Psoas muscle (tissue), 8 donors: ENCODE data around the gene NDUFB5. TPM values are rescaled to one million over a fixed set of nuclear protein-coding genes. Genes with fewer than 3 reads are reported as not detected.

Source experiments
- ATAC-seq, 4 donors: fragments of 200-7000 bp; cut with Tn5 transposase; one replicate each; pipeline ENCODE4 v1.9.1; 2020; ENCODE audit warnings: moderate library complexity in 3 of 4, mild to moderate bottlenecking in 2 of 4
- DNase-seq, 2 donors: peaks; one replicate each; pipeline ENCODE4 v3.0.0-alpha.2; 2020
- H3K27ac ChIP-seq: fragments of 200-600 bp; one replicate; pipeline ENCODE4 v1.8.0; 2022
- H3K27me3 ChIP-seq, 3 donors: fragments of 200-600 bp in 1 of 3; one replicate each; pipeline versions ENCODE4 v1.6.1 to v1.8.0; 2013 to 2022; ENCODE audit warnings: low read length in 2 of 3, mild to moderate bottlenecking in 2 of 3, moderate library complexity in 1 of 3; ENCODE audit not compliant: insufficient read depth in 3 of 3
- H3K36me3 ChIP-seq, 2 donors: fragments of 200-600 bp in 1 of 2; one replicate each; pipeline versions ENCODE4 v1.6.1 to v1.8.0; 2013 to 2022; ENCODE audit warnings: low read depth in 1 of 2, mild to moderate bottlenecking in 1 of 2, moderate library complexity in 1 of 2; ENCODE audit not compliant: insufficient read depth in 1 of 2
- H3K4me1 ChIP-seq: fragments of 200-600 bp; one replicate; pipeline ENCODE4 v1.8.0; 2022
- H3K4me3 ChIP-seq: fragments of 200-600 bp; one replicate; pipeline ENCODE4 v1.8.0; 2022; ENCODE audit warnings: mild to moderate bottlenecking
- H3K9me3 ChIP-seq: fragments of 200-600 bp; one replicate; pipeline ENCODE4 v1.8.0; 2022
- CTCF ChIP-seq: fragments of 200-600 bp; IDR thresholded peaks from one replicate; pipeline ENCODE4 v1.8.0; 2022; ENCODE audit warnings: antibody characterized with exemption
- WGBS, 3 donors: extraction: QIAGEN DNeasy Blood & Tissue Kit; methylation state at CpG; one replicate each; pipeline versions ENCODE4 v1.1.6 to v1.1.7; 2013; 5-methylcytosine and 5-hydroxymethylcytosine counted together
- intact Hi-C, 2 donors: fragments of 100-400 bp; cut with DNase I; formaldehyde crosslinking; loops; one replicate each; pipeline versions ENCODE4 v1.11.0 to v1.14.2; 2022
- long read RNA-seq, 2 donors: library from polyadenylated mRNA; unstranded; transcript quantifications; one replicate each; pipeline ENCODE4 v2.0.0, GENCODE V29; 2021
- polyA plus RNA-seq, 3 donors: library from polyadenylated mRNA; stranded (reverse); fragments of 200-250 nt; gene quantifications; one replicate each; pipeline ENCODE4 v1.2.3, GENCODE V29; 2013
- total RNA-seq, 4 donors: library from RNA; stranded (reverse); fragmentation: NEBNext Ultra II Directional in 2 of 4; extraction: Animal tissue kit (Norgen Biotek cat#: 25700) in 2 of 4; gene quantifications; one replicate each; pipeline versions ENCODE4 v1.2.1 to v1.2.4, GENCODE V29; 2021 to 2023
- donor health status: healthy with polysubstance abuse.
- donor health status: DM: no; HTN: no; CAD: no; lungs with moderate emphysema.
- donor health status: Bipolar disorder and iron deficiency.
- donor health status: healthy.
- donor health status: DM: yes; HTN: yes; CAD: no.
- donor health status: DM: no; HTN: no; CAD: no.
- donor health status: DM: no; HTN: no; CAD: no.
- donor health status: DM: yes; HTN: yes; CAD: no.

Gene NDUFB5
- 100 to 1,000 TPM; 161 to 233 (median 206) TPM for total RNA-seq
- 100 to 1,000 TPM; 147 to 261 (median 181) TPM for polyA plus RNA-seq
- long read RNA-seq, donor 1, full-length matches to known transcripts = 40 of 46 reads
- long read RNA-seq, donor 1, partial matches to known transcripts = 0 of 46 reads
- long read RNA-seq, donor 1, other reads (novel, unspliced or antisense) = 6 of 46 reads
- long read RNA-seq, donor 2, full-length matches to known transcripts = 54 of 57 reads
- long read RNA-seq, donor 2, partial matches to known transcripts = 2 of 57 reads
- long read RNA-seq, donor 2, other reads (novel, unspliced or antisense) = 1 of 57 reads

- H3K4me3 ChIP-seq = peak within 1 kb of the TSS; percentile 82
- H3K4me1 ChIP-seq = peaks cover 27% of the 10 kb centered on the region
- WGBS, 3 donors = 0% methylated on average over 45 of the region's 45 CpGs
- peak within 1 kb of the TSS; percentile 86 for H3K27ac ChIP-seq
- peak; percentile 100 for ATAC-seq
- peak; percentile 93 to 96 for DNase-seq
- no peak for TF ChIP-seq CTCF
- H3K9me3 ChIP-seq = no peaks in the 10 kb centered on the region
- H3K36me3 ChIP-seq = peaks cover 4 to 61% of the 10 kb centered on the region in 2 donors
- intact Hi-C loops = loop anchor here in 1 of 2 donors (5.0 to 10.0 kb wide), 2 partner anchors 133 to 260 kb away; partner anchors contain the start of gene MFN1
- no peaks in the 10 kb centered on the region for H3K27me3 ChIP-seq
These were observed at the start of gene NDUFB5, which contains the start of gene MRPL47 for GRCh38 chr3:179604321-179605078. Gene NDUFB5 (plus strand): TSS chr3:179604794. CDS start chr3:179604816, 22 bp downstream. Gene MRPL47 (minus strand): TSS chr3:179604638. CDS start chr3:179604624, 14 bp downstream.

GRCh38 chr3:179558742-179559364 is 45.7 kb upstream of the NDUFB5 start:
- intact Hi-C loops = loop anchor here (5.0 to 10.0 kb wide), 2 partner anchors 134 to 142 kb away; no protein-coding TSS in a partner anchor
- Histone ChIP-seq H3K27ac (no peak overlapping the region), H3K27me3 (no peaks in the 10 kb centered on the region), H3K9me3 (no peaks in the 10 kb centered on the region), H3K36me3 (no peaks in the 10 kb centered on the region), H3K4me1 (peaks cover 3% of the 10 kb centered on the region), H3K4me3 (no peak overlapping the region)
- TF ChIP-seq CTCF = peak; percentile 75
- peak; percentile 36 to 63 for DNase-seq
- 0 to 3% (median 1%) methylated on average over 3 of the region's 3 CpGs for WGBS, 3 donors
- ATAC-seq = no peak

GRCh38 chr3:179560791-179561190 is 43.8 kb upstream of the NDUFB5 start:
- Histone ChIP-seq H3K4me1 (peaks cover 11% of the 10 kb centered on the region), H3K27me3 (no peaks in the 10 kb centered on the region), H3K4me3 (no peak overlapping the region), H3K9me3 (no peaks in the 10 kb centered on the region), H3K27ac (no peak overlapping the region), H3K36me3 (no peaks in the 10 kb centered on the region)
- no peak for TF ChIP-seq CTCF
- WGBS, 3 donors = 91 to 100% (median 93%) methylated on average over 1 of the region's 1 CpG
- no peak for ATAC-seq
- intact Hi-C loops = loop anchor here in 1 of 2 donors (5.0 to 10.0 kb wide), 3 partner anchors 113 to 546 kb away; partner anchors contain the start of gene ZNF639
- DNase-seq = no peak

DNA sequence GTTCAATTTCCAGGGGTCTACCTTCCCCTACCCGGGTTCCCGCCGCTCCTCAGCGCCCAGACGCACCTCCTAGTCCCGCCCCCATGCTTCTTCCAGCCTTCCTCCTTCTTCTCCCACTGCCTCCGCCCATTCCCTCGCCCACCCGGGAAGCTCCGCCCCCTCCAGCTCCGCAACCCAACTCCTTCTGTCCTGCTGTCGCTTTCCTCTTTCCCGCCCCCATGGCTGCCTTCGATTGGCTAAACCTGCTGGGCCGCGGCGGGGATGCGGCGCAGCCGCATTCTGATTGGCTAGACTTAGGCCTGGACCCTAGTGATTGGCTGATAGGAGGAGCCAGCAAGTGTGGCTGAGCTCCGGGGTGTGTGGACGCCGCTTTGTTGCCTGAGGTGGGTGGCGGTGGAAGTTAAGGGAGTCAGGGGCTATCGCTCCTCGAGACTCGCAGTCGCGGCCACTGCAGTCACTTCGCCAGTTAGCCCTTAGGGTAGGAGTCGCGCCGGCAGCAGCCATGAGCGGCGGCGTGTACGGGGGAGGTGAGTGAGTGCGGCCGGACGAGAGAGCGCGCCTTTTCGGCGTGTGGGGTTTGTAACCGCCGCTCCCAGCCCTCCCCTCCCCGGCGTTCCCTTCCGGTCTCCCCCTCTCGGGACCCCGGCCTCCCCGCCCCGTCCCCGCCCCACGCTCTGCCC is 41.9 kb upstream of the NDUFB5 start, which contains the start of gene ACTL6A:
Gene ACTL6A (plus strand): TSS at position 336 of the 680 bp plus-strand sequence. CDS start 167 bp downstream, at position 503.
- intact Hi-C loops = loop anchor here in 1 of 2 donors (5.0 to 10.0 kb wide), 3 partner anchors 115 to 548 kb away; partner anchors contain the start of gene ZNF639
- H3K4me1 ChIP-seq = peaks cover 11% of the 10 kb centered on the region
- no peaks in the 10 kb centered on the region for H3K36me3 ChIP-seq
- DNase-seq (peak; percentile 100), ATAC-seq (peak; percentile 98 to 99 (median 99))
- no peaks in the 10 kb centered on the region for H3K27me3 ChIP-seq
- no peaks in the 10 kb centered on the region for H3K9me3 ChIP-seq
- H3K4me3 ChIP-seq = peak within 1 kb of the TSS; percentile 97
- peak within 1 kb of the TSS; percentile 88 for H3K27ac ChIP-seq
- WGBS, 3 donors = 0 to 1% (median 0%) methylated on average over 33 to 55 of the region's 55 CpGs
- no peak for TF ChIP-seq CTCF
